Liver (tissue), 9 donors: ENCODE measurements around the gene NECTIN1. TPM values are rescaled to one million over a fixed set of nuclear protein-coding genes. Genes with fewer than 3 reads are reported as not detected.

ENCODE experiments used
- DNase-seq: peaks from one replicate; pipeline ENCODE4 v3.0.0-alpha.2; 2017; ENCODE audit warnings: low spot score
- H3K27ac ChIP-seq, 2 donors: one replicate each; pipeline ENCODE4 v1.7.0; 2013; ENCODE audit warnings: inconsistent platforms in 2 of 2, low read length in 2 of 2, control low read depth in 1 of 2, low read depth in 1 of 2, mild to moderate bottlenecking in 1 of 2
- H3K27me3 ChIP-seq, 4 donors: one replicate each; pipeline versions ENCODE4 v1.6.1 to v1.7.0; 2013; ENCODE audit warnings: low read length in 3 of 4, inconsistent platforms in 1 of 4, mild to moderate bottlenecking in 1 of 4, moderate library complexity in 1 of 4; ENCODE audit not compliant: control insufficient read depth in 4 of 4, insufficient read depth in 4 of 4
- H3K36me3 ChIP-seq, 4 donors: one replicate each; pipeline versions ENCODE4 v1.6.1 to v1.7.0; 2013; ENCODE audit warnings: low read length in 3 of 4, mild to moderate bottlenecking in 3 of 4, low read depth in 1 of 4, moderate library complexity in 1 of 4; ENCODE audit not compliant: control insufficient read depth in 4 of 4, insufficient read depth in 3 of 4
- H3K4me1 ChIP-seq, 4 donors: one replicate each; pipeline versions ENCODE4 v1.6.1 to v1.7.0; 2013; ENCODE audit warnings: low read length in 3 of 4, mild to moderate bottlenecking in 3 of 4, moderate library complexity in 1 of 4; ENCODE audit not compliant: control insufficient read depth in 4 of 4, insufficient read depth in 4 of 4
- H3K4me3 ChIP-seq, 3 donors: one replicate each; pipeline versions ENCODE4 v1.6.1 to v1.7.0; 2013; ENCODE audit warnings: low read length in 3 of 3, control low read depth in 1 of 3, low read depth in 1 of 3, mild to moderate bottlenecking in 1 of 3
- H3K9ac ChIP-seq, 2 donors: one replicate each; pipeline ENCODE4 v1.7.0; 2013; ENCODE audit warnings: low read length in 2 of 2, mild to moderate bottlenecking in 2 of 2, moderate library complexity in 2 of 2, control low read depth in 1 of 2, low read depth in 1 of 2
- H3K9me3 ChIP-seq, 4 donors: one replicate each; pipeline versions ENCODE4 v1.6.1 to v1.7.0; 2013; ENCODE audit warnings: low read length in 3 of 4; ENCODE audit not compliant: control insufficient read depth in 4 of 4
- EGR1 ChIP-seq, 2 donors: IDR thresholded peaks; 2 replicates each; pipeline ENCODE4 v1.6.1; 2016 to 2018; ENCODE audit warnings: antibody characterized with exemption in 2 of 2, low read depth in 2 of 2
- FOXA1 ChIP-seq: IDR thresholded peaks from 2 replicates; pipeline ENCODE4 v1.6.1; 2016; ENCODE audit warnings: antibody characterized with exemption
- GABPA ChIP-seq, 2 donors: IDR thresholded peaks in 1 of 2; conservative IDR thresholded peaks in 1 of 2; 2 replicates each; pipeline ENCODE4 v1.6.1; 2016; ENCODE audit warnings: antibody characterized with exemption in 2 of 2, mild to moderate bottlenecking in 1 of 2, moderate library complexity in 1 of 2
- HNF4A ChIP-seq, 2 donors: conservative IDR thresholded peaks; 2 replicates each; pipeline ENCODE4 v1.6.1; 2016; ENCODE audit warnings: antibody characterized with exemption in 2 of 2, mild to moderate bottlenecking in 2 of 2
- HNF4G ChIP-seq: IDR thresholded peaks from 2 replicates; pipeline ENCODE4 v1.6.1; 2016; ENCODE audit warnings: antibody characterized with exemption
- JUND ChIP-seq, 2 donors: IDR thresholded peaks; 2 replicates each; pipeline ENCODE4 v1.6.1; 2016; ENCODE audit warnings: antibody characterized with exemption in 2 of 2
- NR2F2 ChIP-seq: IDR thresholded peaks from 2 replicates; pipeline ENCODE4 v1.6.1; 2016; ENCODE audit warnings: antibody characterized with exemption
- RXRA ChIP-seq, 2 donors: IDR thresholded peaks; 2 replicates each; pipeline ENCODE4 v1.6.1; 2017 to 2018; ENCODE audit warnings: antibody characterized with exemption in 2 of 2, mild to moderate bottlenecking in 1 of 2
- SP1 ChIP-seq: IDR thresholded peaks from 2 replicates; pipeline ENCODE4 v1.6.1; 2018; ENCODE audit warnings: antibody characterized with exemption, mild to moderate bottlenecking
- YY1 ChIP-seq: IDR thresholded peaks from 2 replicates; pipeline ENCODE4 v1.6.1; 2016; ENCODE audit warnings: antibody characterized with exemption, mild to moderate bottlenecking
- WGBS: extraction: QIAGEN DNeasy Blood & Tissue Kit; methylation state at CpG from one replicate; pipeline ENCODE4 v1.1.7; 2013; 5-methylcytosine and 5-hydroxymethylcytosine counted together
- polyA plus RNA-seq, 2 donors: library from polyadenylated mRNA; stranded (reverse) in 1 of 2; unstranded in 1 of 2; fragments of 200-250 nt in 1 of 2; fragments of >200 nt in 1 of 2; fragmentation: Nextera tagmentation in 1 of 2; extraction: Ambion mirVana in 1 of 2; gene quantifications; one replicate each; pipeline versions ENCODE4 v1.2.1 to v1.2.3, GENCODE V29; 2013 to 2015
- total RNA-seq, 2 donors: library from RNA; depleted of rRNA; stranded (reverse); fragments of >200 nt; gene quantifications; one replicate each; pipeline ENCODE4 v1.2.3, GENCODE V29; 2014
- TF ChIP-seq, protein P1 (sequence below): IDR thresholded peaks from 2 replicates; pipeline ENCODE4 v1.6.1; 2016; ENCODE audit warnings: antibody characterized with exemption, mild to moderate bottlenecking
- TF ChIP-seq, protein P2 (sequence below): IDR thresholded peaks from 2 replicates; pipeline ENCODE4 v1.6.1; 2016; ENCODE audit warnings: antibody characterized with exemption
- TF ChIP-seq, protein P3 (sequence below): fragments of 150-350 bp; IDR thresholded peaks from 2 replicates; pipeline ENCODE4 v1.5.1; 2017; ENCODE audit warnings: improper control_type of control experiment, low read depth, low read length; ENCODE audit not compliant: missing input control
- donor health status: healthy.
- donor health status: healthy.
- donor health status: healthy.
- donor health status: healthy.
- donor health status: healthy.

NECTIN1 gene
- total and polyA plus RNA-seq, 4 donors, result 0.69 to 7.7 (median 5.0) TPM

DNA sequence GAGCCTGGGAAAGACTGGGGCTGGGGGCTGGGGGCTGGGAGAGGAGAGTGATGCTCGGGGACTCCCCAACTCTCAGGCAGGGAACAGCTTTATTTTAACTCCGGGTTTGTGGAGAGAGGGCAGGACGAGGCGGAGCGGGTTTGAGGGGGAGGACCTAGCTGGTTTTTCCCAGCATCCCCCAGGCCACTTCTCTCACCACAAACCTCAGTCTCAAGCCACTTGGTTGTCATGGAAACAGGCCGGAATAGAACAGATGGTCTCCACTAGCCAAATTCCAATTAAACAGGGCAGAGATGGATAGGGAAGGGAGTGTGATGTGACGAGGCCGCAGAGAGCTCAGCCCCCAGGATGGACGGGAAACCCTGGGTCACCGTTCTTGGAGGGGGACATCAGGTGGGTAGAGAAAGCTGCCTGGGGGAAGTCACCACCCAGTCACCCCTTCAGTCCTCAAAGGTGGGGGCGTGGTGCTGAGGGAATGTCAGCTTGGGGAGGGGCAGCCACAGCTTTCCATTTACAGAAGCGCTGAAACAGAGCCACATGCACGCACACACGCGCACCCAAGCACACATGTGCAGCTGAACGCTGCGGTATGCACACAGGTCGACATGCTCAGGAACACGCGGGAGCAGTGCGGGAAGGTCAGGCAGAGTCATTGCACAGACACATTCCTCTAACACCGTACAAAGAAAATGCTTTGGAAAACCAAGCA is 19.2 kb downstream of the NECTIN1 start:
- WGBS, result 80% methylated on average over 22 of the region's 22 CpGs
- Histone ChIP-seq H3K27ac (no peak overlapping the region), H3K36me3 (no peaks in the 10 kb centered on the region), H3K9ac (no peak overlapping the region), H3K4me1 (peaks cover 10 to 29% (median 22%) of the 10 kb centered on the region in 4 donors), H3K27me3 (no peaks in the 10 kb centered on the region), H3K4me3 (no peak overlapping the region), H3K9me3 (no peaks in the 10 kb centered on the region)
- no peak for DNase-seq
- TF ChIP-seq HNF4G, result no peak
- no peak for TF ChIP-seq GABPA (IDR thresholded peaks at IDR 0.05 in 1 of 2, conservative IDR thresholded peaks at IDR 0.05 in 1 of 2)
- TF ChIP-seq HNF4A (conservative IDR thresholded peaks at IDR 0.05), result no peak
- TF ChIP-seq SP1, result no peak
- no peak for TF ChIP-seq EGR1 (IDR thresholded peaks at IDR 0.05; ENCODE audit: low read depth in 2 of 2)
- TF ChIP-seq YY1, result no peak
- TF ChIP-seq, protein P1, sequence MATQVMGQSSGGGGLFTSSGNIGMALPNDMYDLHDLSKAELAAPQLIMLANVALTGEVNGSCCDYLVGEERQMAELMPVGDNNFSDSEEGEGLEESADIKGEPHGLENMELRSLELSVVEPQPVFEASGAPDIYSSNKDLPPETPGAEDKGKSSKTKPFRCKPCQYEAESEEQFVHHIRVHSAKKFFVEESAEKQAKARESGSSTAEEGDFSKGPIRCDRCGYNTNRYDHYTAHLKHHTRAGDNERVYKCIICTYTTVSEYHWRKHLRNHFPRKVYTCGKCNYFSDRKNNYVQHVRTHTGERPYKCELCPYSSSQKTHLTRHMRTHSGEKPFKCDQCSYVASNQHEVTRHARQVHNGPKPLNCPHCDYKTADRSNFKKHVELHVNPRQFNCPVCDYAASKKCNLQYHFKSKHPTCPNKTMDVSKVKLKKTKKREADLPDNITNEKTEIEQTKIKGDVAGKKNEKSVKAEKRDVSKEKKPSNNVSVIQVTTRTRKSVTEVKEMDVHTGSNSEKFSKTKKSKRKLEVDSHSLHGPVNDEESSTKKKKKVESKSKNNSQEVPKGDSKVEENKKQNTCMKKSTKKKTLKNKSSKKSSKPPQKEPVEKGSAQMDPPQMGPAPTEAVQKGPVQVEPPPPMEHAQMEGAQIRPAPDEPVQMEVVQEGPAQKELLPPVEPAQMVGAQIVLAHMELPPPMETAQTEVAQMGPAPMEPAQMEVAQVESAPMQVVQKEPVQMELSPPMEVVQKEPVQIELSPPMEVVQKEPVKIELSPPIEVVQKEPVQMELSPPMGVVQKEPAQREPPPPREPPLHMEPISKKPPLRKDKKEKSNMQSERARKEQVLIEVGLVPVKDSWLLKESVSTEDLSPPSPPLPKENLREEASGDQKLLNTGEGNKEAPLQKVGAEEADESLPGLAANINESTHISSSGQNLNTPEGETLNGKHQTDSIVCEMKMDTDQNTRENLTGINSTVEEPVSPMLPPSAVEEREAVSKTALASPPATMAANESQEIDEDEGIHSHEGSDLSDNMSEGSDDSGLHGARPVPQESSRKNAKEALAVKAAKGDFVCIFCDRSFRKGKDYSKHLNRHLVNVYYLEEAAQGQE, result no peak
- TF ChIP-seq, protein P2, sequence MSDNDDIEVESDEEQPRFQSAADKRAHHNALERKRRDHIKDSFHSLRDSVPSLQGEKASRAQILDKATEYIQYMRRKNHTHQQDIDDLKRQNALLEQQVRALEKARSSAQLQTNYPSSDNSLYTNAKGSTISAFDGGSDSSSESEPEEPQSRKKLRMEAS, result no peak
- TF ChIP-seq JUND (IDR thresholded peaks at IDR 0.05), result no peak
- TF ChIP-seq RXRA (IDR thresholded peaks at IDR 0.05), result no peak
- TF ChIP-seq NR2F2, result no peak
- no peak for TF ChIP-seq FOXA1

DNA sequence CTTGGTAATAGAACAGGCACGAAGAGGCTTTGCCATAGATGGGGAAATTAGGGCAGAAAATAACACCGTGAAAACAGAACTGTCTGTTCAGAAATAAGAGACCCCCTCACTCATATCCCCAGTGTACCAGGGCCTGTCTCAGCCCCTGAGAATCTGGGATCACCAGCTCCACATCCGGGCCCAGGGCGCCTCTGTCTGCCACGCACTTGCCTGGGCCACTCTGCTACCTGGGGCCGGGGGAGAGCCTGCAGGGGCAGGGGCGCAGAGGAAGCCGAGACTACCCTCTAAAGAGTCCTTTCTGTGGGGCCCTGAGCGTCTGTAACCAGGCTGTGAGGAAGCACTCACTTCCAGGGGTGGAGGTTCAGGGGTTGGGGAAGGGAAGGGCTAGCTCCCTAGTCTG is 19.8 kb downstream of the NECTIN1 start:
- H3K4me3 ChIP-seq, result no peak overlapping the region
- no peaks in the 10 kb centered on the region for H3K9me3 ChIP-seq
- peaks cover 10 to 27% (median 22%) of the 10 kb centered on the region in 4 donors for H3K4me1 ChIP-seq
- H3K9ac ChIP-seq, result no peak overlapping the region
- no peak for DNase-seq
- TF ChIP-seq, protein P3, sequence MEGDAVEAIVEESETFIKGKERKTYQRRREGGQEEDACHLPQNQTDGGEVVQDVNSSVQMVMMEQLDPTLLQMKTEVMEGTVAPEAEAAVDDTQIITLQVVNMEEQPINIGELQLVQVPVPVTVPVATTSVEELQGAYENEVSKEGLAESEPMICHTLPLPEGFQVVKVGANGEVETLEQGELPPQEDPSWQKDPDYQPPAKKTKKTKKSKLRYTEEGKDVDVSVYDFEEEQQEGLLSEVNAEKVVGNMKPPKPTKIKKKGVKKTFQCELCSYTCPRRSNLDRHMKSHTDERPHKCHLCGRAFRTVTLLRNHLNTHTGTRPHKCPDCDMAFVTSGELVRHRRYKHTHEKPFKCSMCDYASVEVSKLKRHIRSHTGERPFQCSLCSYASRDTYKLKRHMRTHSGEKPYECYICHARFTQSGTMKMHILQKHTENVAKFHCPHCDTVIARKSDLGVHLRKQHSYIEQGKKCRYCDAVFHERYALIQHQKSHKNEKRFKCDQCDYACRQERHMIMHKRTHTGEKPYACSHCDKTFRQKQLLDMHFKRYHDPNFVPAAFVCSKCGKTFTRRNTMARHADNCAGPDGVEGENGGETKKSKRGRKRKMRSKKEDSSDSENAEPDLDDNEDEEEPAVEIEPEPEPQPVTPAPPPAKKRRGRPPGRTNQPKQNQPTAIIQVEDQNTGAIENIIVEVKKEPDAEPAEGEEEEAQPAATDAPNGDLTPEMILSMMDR, result no peak
- TF ChIP-seq NR2F2, result no peak
- TF ChIP-seq EGR1 (IDR thresholded peaks at IDR 0.05; ENCODE audit: low read depth in 2 of 2), result no peak
- TF ChIP-seq JUND (IDR thresholded peaks at IDR 0.05), result no peak
- no peaks in the 10 kb centered on the region for H3K27me3 ChIP-seq
- WGBS, result 85% methylated on average over 9 of the region's 9 CpGs
- no peak overlapping the region for H3K27ac ChIP-seq
- no peaks in the 10 kb centered on the region for H3K36me3 ChIP-seq
